H9 (cell line): ENCODE data around the gene ZNF708. TPM values are rescaled to one million over a fixed set of nuclear protein-coding genes. Genes with fewer than 3 reads are reported as not detected.
"Not testable (repeated sequence)": the region's sequence is repeated elsewhere in the genome, so short reads cannot be mapped to it uniquely, and the experiment has no call there.

Experiments
- DNase-seq: peaks from one replicate; pipeline ENCODE4 v3.0.0-alpha.2; 2017
- H2AFZ ChIP-seq: one replicate; pipeline ENCODE4 v1.6.1; 2013; ENCODE audit warnings: mild to moderate bottlenecking, low read length, control low read depth, moderate library complexity
- H2AK5ac ChIP-seq: 2 replicates; pipeline ENCODE4 v1.6.1; 2013; ENCODE audit warnings: low read length, control low read depth, mixed read lengths; ENCODE audit not compliant: insufficient read length
- H2BK120ac ChIP-seq: one replicate; pipeline ENCODE4 v1.6.1; 2013; ENCODE audit warnings: low read depth, mild to moderate bottlenecking, low read length, control low read depth, inconsistent platforms; ENCODE audit not compliant: poor library complexity, severe bottlenecking
- H2BK12ac ChIP-seq: 2 replicates; pipeline ENCODE4 v1.6.1; 2013; ENCODE audit warnings: low read length, control low read depth, mixed read lengths, low read depth; ENCODE audit not compliant: insufficient read length
- H2BK15ac ChIP-seq: 2 replicates; pipeline ENCODE4 v1.6.1; 2013; ENCODE audit warnings: low read depth, low read length, control low read depth
- H2BK20ac ChIP-seq: one replicate; pipeline ENCODE4 v1.6.1; 2013; ENCODE audit warnings: low read depth, mild to moderate bottlenecking, low read length, control low read depth, inconsistent platforms; ENCODE audit not compliant: poor library complexity, severe bottlenecking
- H2BK5ac ChIP-seq: 2 replicates; pipeline ENCODE4 v1.6.1; 2013; ENCODE audit warnings: low read length, control low read depth, mixed read lengths; ENCODE audit not compliant: insufficient read length
- H3K14ac ChIP-seq: 2 replicates; pipeline ENCODE4 v1.6.1; 2013; ENCODE audit warnings: low read length, control low read depth; ENCODE audit not compliant: insufficient read depth
- H3K18ac ChIP-seq: 2 replicates; pipeline ENCODE4 v1.6.1; 2013; ENCODE audit warnings: low read depth, mild to moderate bottlenecking, mixed read lengths, low read length, control low read depth; ENCODE audit not compliant: insufficient read length
- H3K23ac ChIP-seq: 2 replicates; pipeline ENCODE4 v1.6.1; 2013; ENCODE audit warnings: low read length, control low read depth, mixed read lengths, low read depth; ENCODE audit not compliant: insufficient read length
- H3K23me2 ChIP-seq: 2 replicates; pipeline ENCODE4 v1.6.1; 2013; ENCODE audit warnings: low read depth, mild to moderate bottlenecking, mixed read lengths, low read length, control low read depth; ENCODE audit not compliant: insufficient read length, poor library complexity, severe bottlenecking
- H3K27ac ChIP-seq: 2 replicates; pipeline ENCODE4 v1.5.1; 2013; ENCODE audit warnings: low read length, control low read depth, mixed read lengths, low read depth; ENCODE audit not compliant: insufficient read length
- H3K27me3 ChIP-seq: 2 replicates; pipeline ENCODE4 v1.6.1; 2013; ENCODE audit warnings: low read length, control low read depth, inconsistent platforms; ENCODE audit not compliant: insufficient read depth
- H3K4ac ChIP-seq: 2 replicates; pipeline ENCODE4 v1.6.1; 2013; ENCODE audit warnings: low read depth, mild to moderate bottlenecking, control low read depth, inconsistent platforms, low read length, moderate library complexity
- H3K4me1 ChIP-seq: 2 replicates; pipeline ENCODE4 v1.6.1; 2013; ENCODE audit warnings: low read length, control low read depth, inconsistent platforms; ENCODE audit not compliant: insufficient read depth
- H3K4me2 ChIP-seq: 2 replicates; pipeline ENCODE4 v1.6.1; 2013; ENCODE audit warnings: low read length, control low read depth, mixed read lengths; ENCODE audit not compliant: insufficient read length, insufficient read depth
- H3K56ac ChIP-seq: 2 replicates; pipeline ENCODE4 v1.6.1; 2013; ENCODE audit warnings: low read depth, mild to moderate bottlenecking, mixed read lengths, low read length, control low read depth; ENCODE audit not compliant: insufficient read length
- H3K79me1 ChIP-seq: 2 replicates; pipeline ENCODE4 v1.6.1; 2013; ENCODE audit warnings: low read depth, mild to moderate bottlenecking, moderate library complexity, low read length, control low read depth, inconsistent platforms; ENCODE audit not compliant: insufficient read depth, poor library complexity, severe bottlenecking
- H3K79me2 ChIP-seq: 2 replicates; pipeline ENCODE4 v1.6.1; 2013; ENCODE audit warnings: low read length, control low read depth, inconsistent platforms; ENCODE audit not compliant: insufficient read depth
- H3K9ac ChIP-seq: 2 replicates; pipeline ENCODE4 v1.6.1; 2013; ENCODE audit warnings: low read length, control low read depth, mixed read lengths; ENCODE audit not compliant: insufficient read length; ENCODE audit errors: extremely low read depth
- H3K9me3 ChIP-seq: one replicate; pipeline ENCODE4 v1.6.1; 2013; ENCODE audit warnings: low read depth, low read length, inconsistent platforms; ENCODE audit not compliant: control insufficient read depth
- H3T11ph ChIP-seq: one replicate; pipeline ENCODE4 v1.6.1; 2013; ENCODE audit warnings: mild to moderate bottlenecking, low read length, control low read depth, inconsistent platforms
- H4K20me1 ChIP-seq: one replicate; pipeline ENCODE4 v1.6.1; 2013; ENCODE audit not compliant: control insufficient read depth, insufficient read length, insufficient read depth
- H4K5ac ChIP-seq: 2 replicates; pipeline ENCODE4 v1.6.1; 2013; ENCODE audit warnings: low read depth, mild to moderate bottlenecking, mixed read lengths, low read length, control low read depth; ENCODE audit not compliant: insufficient read length
- H4K8ac ChIP-seq: replicated peaks from 2 replicates; pipeline ENCODE4 v1.6.1; 2013; ENCODE audit warnings: low read length, control low read depth, mixed read lengths, low read depth; ENCODE audit not compliant: insufficient read length
- H4K91ac ChIP-seq: 2 replicates; pipeline ENCODE4 v1.6.1; 2013; ENCODE audit warnings: low read depth, mild to moderate bottlenecking, moderate library complexity, mixed read lengths, low read length, control low read depth; ENCODE audit not compliant: insufficient read length
- H3K27ac Mint-ChIP-seq, 3 experiments: 2 replicates in 2 of 3; 3 replicates in 1 of 3; pipeline ENCODE4 v1.8.0; 2020 to 2021; ENCODE audit warnings: mixed read lengths in 3 of 3, mild to moderate bottlenecking in 1 of 3, moderate library complexity in 1 of 3
- H3K27me3 Mint-ChIP-seq: 2 replicates; pipeline ENCODE4 v1.8.0; 2021; ENCODE audit warnings: low read depth, mild to moderate bottlenecking, moderate library complexity, mixed read lengths
- H3K36me3 Mint-ChIP-seq, 3 experiments: 2 replicates in 2 of 3; 3 replicates in 1 of 3; pipeline ENCODE4 v1.8.0; 2020 to 2021; ENCODE audit warnings: low read depth in 3 of 3, mixed read lengths in 3 of 3; ENCODE audit not compliant: insufficient read depth in 1 of 3
- H3K4me1 Mint-ChIP-seq, 2 experiments: 2 replicates each; pipeline ENCODE4 v1.8.0; 2020; ENCODE audit warnings: mixed read lengths in 2 of 2
- H3K4me3 Mint-ChIP-seq, 2 experiments: 2 replicates in 1 of 2; 3 replicates in 1 of 2; pipeline ENCODE4 v1.8.0; 2020 to 2021; ENCODE audit warnings: mild to moderate bottlenecking in 2 of 2, mixed read lengths in 2 of 2, moderate library complexity in 1 of 2
- H3K9me3 Mint-ChIP-seq, 2 experiments: 2 replicates in 1 of 2; 3 replicates in 1 of 2; pipeline ENCODE4 v1.8.0; 2020; ENCODE audit warnings: mild to moderate bottlenecking in 2 of 2, mixed read lengths in 2 of 2, moderate library complexity in 1 of 2
- WGBS: extraction: QIAGEN DNeasy Blood & Tissue Kit; methylation state at CpG from one replicate; pipeline ENCODE4 v1.1.7; 2013; ENCODE audit warnings: missing lambda C conversion rate, low lambda C conversion rate, mixed read lengths; ENCODE audit not compliant: insufficient read length; ENCODE audit errors: extremely low coverage; 5-methylcytosine and 5-hydroxymethylcytosine counted together
- total RNA-seq: library from RNA; stranded (reverse); gene quantifications from 2 replicates; pipeline ENCODE4 v1.2.1, GENCODE V29; 2021
- TF ChIP-seq, protein P1 (sequence below): fragments of 200-600 bp; sonication (generic); conservative IDR thresholded peaks from 3 replicates; pipeline ENCODE4 v1.8.0; 2021; ENCODE audit warnings: antibody characterized with exemption, mild to moderate bottlenecking

ZNF708 gene
- total RNA-seq, 1 experiment from 2014 or later: 34.4 TPM

DNA sequence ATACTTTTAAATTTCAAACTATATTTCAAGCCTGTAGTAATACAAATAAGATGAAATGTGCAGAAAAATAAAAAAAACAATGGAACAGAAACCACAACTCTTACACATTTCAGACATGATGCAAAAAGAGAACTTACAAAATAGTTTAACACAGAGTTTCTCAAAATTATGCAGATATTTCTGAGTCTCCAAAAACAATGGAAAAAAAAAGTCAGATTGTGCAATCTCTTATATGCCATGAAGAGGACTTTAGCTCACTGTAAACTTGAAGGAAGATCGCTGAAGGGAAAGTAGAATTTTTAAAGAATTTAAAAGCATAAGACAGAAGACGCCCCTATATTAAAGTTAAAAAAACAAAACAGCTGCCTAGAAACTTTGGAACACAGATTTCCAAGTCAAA is 20.4 kb downstream of the ZNF708 start:
- Histone ChIP-seq H3K27me3 (no peaks in the 10 kb centered on the region), H2BK15ac (no peak overlapping the region), H4K5ac (no peak overlapping the region), H3K14ac (no peak overlapping the region), H3K4me1 (no peaks in the 10 kb centered on the region), H3K18ac (no peak overlapping the region), H3K56ac (no peak overlapping the region), H2BK5ac (no peak overlapping the region), H4K91ac (no peak overlapping the region), H2AK5ac (no peak overlapping the region), H3K23ac (no peak overlapping the region), H3K27ac (no peak overlapping the region), H4K8ac (no peak overlapping the region), H2BK12ac (no peak overlapping the region), H3K23me2 (no peaks in the 10 kb centered on the region), H3K9ac (no peak overlapping the region), H4K20me1 (no peaks in the 10 kb centered on the region), H3K4me2 (no peak overlapping the region), H3K79me1 (peaks cover 2% of the 10 kb centered on the region), H3K4ac (no peak overlapping the region), H2BK120ac (no peak overlapping the region), H3T11ph (no peak overlapping the region), H3K79me2 (peaks cover 2% of the 10 kb centered on the region; the same call in 1 of the 2 replicates), H2AFZ (no peak overlapping the region), H2BK20ac (no peak overlapping the region), H3K9me3 (no peaks in the 10 kb centered on the region)
- Mint-ChIP-seq H3K4me3 (no peak overlapping the region), H3K36me3 (peaks cover 34 to 39% (median 36%) of the 10 kb centered on the region in 3 experiments; a peak in 6 of 7 replicates), H3K4me1 (0 out of 4 replicates have a peak, but pooled peaks cover 0 to 3% of the 10 kb centered on the region in 2 experiments), H3K9me3 (no peaks in the 10 kb centered on the region; a peak in 1 of 5 replicates), H3K27ac (no peak overlapping the region), H3K27me3 (no peaks in the 10 kb centered on the region)
- TF ChIP-seq, protein P1, sequence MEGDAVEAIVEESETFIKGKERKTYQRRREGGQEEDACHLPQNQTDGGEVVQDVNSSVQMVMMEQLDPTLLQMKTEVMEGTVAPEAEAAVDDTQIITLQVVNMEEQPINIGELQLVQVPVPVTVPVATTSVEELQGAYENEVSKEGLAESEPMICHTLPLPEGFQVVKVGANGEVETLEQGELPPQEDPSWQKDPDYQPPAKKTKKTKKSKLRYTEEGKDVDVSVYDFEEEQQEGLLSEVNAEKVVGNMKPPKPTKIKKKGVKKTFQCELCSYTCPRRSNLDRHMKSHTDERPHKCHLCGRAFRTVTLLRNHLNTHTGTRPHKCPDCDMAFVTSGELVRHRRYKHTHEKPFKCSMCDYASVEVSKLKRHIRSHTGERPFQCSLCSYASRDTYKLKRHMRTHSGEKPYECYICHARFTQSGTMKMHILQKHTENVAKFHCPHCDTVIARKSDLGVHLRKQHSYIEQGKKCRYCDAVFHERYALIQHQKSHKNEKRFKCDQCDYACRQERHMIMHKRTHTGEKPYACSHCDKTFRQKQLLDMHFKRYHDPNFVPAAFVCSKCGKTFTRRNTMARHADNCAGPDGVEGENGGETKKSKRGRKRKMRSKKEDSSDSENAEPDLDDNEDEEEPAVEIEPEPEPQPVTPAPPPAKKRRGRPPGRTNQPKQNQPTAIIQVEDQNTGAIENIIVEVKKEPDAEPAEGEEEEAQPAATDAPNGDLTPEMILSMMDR: no peak
- DNase-seq: no peak
- WGBS: no CpG with 5 or more reads among the region's 2 CpGs

DNA sequence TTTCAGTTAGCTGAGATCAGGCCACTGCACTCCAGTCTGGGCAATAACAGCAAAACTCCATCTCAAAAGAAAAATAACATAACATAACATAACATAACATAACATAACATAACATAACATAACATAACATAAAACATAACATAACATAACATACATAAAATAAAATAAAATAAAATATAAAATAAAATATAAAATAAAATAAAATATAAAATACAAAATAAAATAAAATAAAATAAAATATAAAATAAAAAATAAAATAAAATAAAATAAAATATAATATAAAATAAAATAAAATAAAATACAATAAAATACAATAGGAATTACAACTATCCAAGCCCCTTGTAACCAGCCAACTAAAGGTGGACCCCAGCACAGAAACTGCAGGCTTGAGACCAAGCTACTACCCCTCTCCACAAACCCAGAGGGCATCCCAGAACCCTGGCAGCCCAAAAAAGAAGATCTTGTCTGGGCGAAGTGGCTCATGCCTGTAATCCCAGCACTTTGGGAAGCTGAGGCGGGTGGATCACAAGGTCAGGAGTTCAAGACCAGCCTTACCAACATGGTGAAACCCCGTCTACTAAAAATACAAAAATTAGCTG is 22.2 kb downstream of the ZNF708 start:
- H3K4me2 ChIP-seq, H2BK5ac ChIP-seq, H3K9me3 ChIP-seq, H3K27me3 ChIP-seq, H4K91ac ChIP-seq, H3K27ac ChIP-seq, H2BK20ac ChIP-seq, H4K5ac ChIP-seq, H3K4me1 ChIP-seq, H3K9me3 Mint-ChIP-seq, H3K23ac ChIP-seq, H2BK12ac ChIP-seq, H2AK5ac ChIP-seq, H3T11ph ChIP-seq, H2BK15ac ChIP-seq, H3K18ac ChIP-seq, DNase-seq, H3K27ac Mint-ChIP-seq, H4K8ac ChIP-seq, H3K79me2 ChIP-seq, H3K4me3 Mint-ChIP-seq, H3K27me3 Mint-ChIP-seq, H3K4ac ChIP-seq, H3K9ac ChIP-seq, H4K20me1 ChIP-seq, H2BK120ac ChIP-seq, H3K14ac ChIP-seq, H3K23me2 ChIP-seq, H3K4me1 Mint-ChIP-seq, H3K79me1 ChIP-seq, H3K56ac ChIP-seq, H2AFZ ChIP-seq: not testable (repeated sequence)
- peaks cover 42 to 49% (median 44%) of the 10 kb centered on the region in 3 experiments; a peak in 6 of 7 replicates for H3K36me3 Mint-ChIP-seq
- WGBS: no CpG with 5 or more reads among the region's 3 CpGs
